GM12878 (cell line): Measurements from ENCODE around the gene CLIP3. TPM values are rescaled to one million over a fixed set of nuclear protein-coding genes. Genes with fewer than 3 reads are reported as not detected.

Source experiments
- BACH1 ChIP-seq: fragments of 450-650 bp; IDR thresholded peaks from 2 replicates; pipeline ENCODE4 v1.6.1; 2017; ENCODE audit warnings: mild to moderate bottlenecking, borderline replicate concordance
- EP300 ChIP-seq, 2 experiments: fragments of 150-350 bp in 1 of 2; IDR thresholded peaks; 2 replicates each; pipeline ENCODE4 v1.6.1; 2011 to 2012; ENCODE audit warnings: low read depth in 2 of 2, low read length in 2 of 2, borderline replicate concordance in 1 of 2, improper control_type of control experiment in 1 of 2, inconsistent platforms in 1 of 2; ENCODE audit not compliant: control insufficient read depth in 1 of 2
- MEF2B ChIP-seq: fragments of 450-650 bp; IDR thresholded peaks from 2 replicates; pipeline ENCODE4 v1.6.1; 2018; ENCODE audit warnings: mild to moderate bottlenecking, moderate library complexity; ENCODE audit not compliant: partially characterized antibody, poor library complexity, severe bottlenecking
- PAX8 ChIP-seq: fragments of 450-650 bp; IDR thresholded peaks from 2 replicates; pipeline ENCODE4 v1.6.1; 2017; ENCODE audit warnings: mild to moderate bottlenecking, moderate library complexity
- RAD51 ChIP-seq: fragments of 450-650 bp; IDR thresholded peaks from 2 replicates; pipeline ENCODE4 v1.6.1; 2016; ENCODE audit warnings: moderate library complexity, mild to moderate bottlenecking, inconsistent platforms
- SUPT20H ChIP-seq: IDR thresholded peaks from 2 replicates; pipeline ENCODE4 v1.6.1; 2011; ENCODE audit warnings: low read depth, mild to moderate bottlenecking, low read length, moderate library complexity, borderline replicate concordance; ENCODE audit not compliant: control insufficient read depth
- TAF1 ChIP-seq: IDR thresholded peaks from 2 replicates; pipeline ENCODE4 v1.6.1; 2011; ENCODE audit warnings: mild to moderate bottlenecking, low read depth, low read length, borderline replicate concordance
- ZNF622 ChIP-seq: fragments of 450-650 bp; IDR thresholded peaks from 2 replicates; pipeline ENCODE4 v1.6.1; 2017; ENCODE audit warnings: mild to moderate bottlenecking, inconsistent platforms
- polyA plus RNA-seq, 11 experiments: library from polyadenylated mRNA; depleted of rRNA in 4 of 11; unstranded in 6 of 11; stranded (reverse) in 5 of 11; fragments of >200 nt; fragmentation: Nextera tagmentation in 4 of 11; fragmentation: Illumina TruSeq in 1 of 11; extraction: Ambion mirVana in 4 of 11; extraction: Trizol in 1 of 11; gene quantifications; 1 replicate in 1 of 11; 2 replicates in 10 of 11; pipeline versions ENCODE4 v1.2.1 to v1.2.3, GENCODE V29; 2011 to 2016; ENCODE audit warnings: inconsistent platforms in 2 of 11, missing spikeins in 2 of 11, low read depth in 1 of 11
- total RNA-seq, 4 experiments: library from RNA; depleted of rRNA in 3 of 4; stranded (reverse); fragments of >200 nt in 3 of 4; fragmentation: Illumina TruSeq in 1 of 4; extraction: Trizol in 1 of 4; gene quantifications; 2 replicates each; pipeline versions ENCODE4 v1.2.1 to v1.2.3, GENCODE V29; 2013 to 2021
- TF ChIP-seq, protein P1 (sequence below): fragments of 450-650 bp; IDR thresholded peaks from 2 replicates; pipeline ENCODE4 v1.6.1; 2017; ENCODE audit warnings: low read depth, mild to moderate bottlenecking, moderate library complexity
- TF ChIP-seq, protein P2 (sequence below): fragments of 450-650 bp; formaldehyde crosslinking; IDR thresholded peaks from 2 replicates; pipeline ENCODE4 v1.4.0; 2020; ENCODE audit warnings: mild to moderate bottlenecking, moderate library complexity
- TF ChIP-seq, protein P3 (sequence below): IDR thresholded peaks from 2 replicates; pipeline ENCODE4 v1.6.1; 2012; ENCODE audit warnings: low read depth, low read length, improper control_type of control experiment
- TF ChIP-seq, protein P4 (sequence below): fragments of 450-650 bp; IDR thresholded peaks from 2 replicates; pipeline ENCODE4 v1.6.1; 2016; ENCODE audit warnings: mild to moderate bottlenecking, moderate library complexity, borderline replicate concordance
- TF ChIP-seq, protein P5 (sequence below): IDR thresholded peaks from 2 replicates; pipeline ENCODE4 v1.6.1; 2012; ENCODE audit warnings: mild to moderate bottlenecking, low read depth, low read length

CLIP3 gene
- total and polyA plus RNA-seq, 10 of the 15 experiments (the other 5 are each of a cell fraction or from before 2014, with no cell fraction given) = 0.09 to 2.7 (median 0.45) TPM; not detected in 1

DNA sequence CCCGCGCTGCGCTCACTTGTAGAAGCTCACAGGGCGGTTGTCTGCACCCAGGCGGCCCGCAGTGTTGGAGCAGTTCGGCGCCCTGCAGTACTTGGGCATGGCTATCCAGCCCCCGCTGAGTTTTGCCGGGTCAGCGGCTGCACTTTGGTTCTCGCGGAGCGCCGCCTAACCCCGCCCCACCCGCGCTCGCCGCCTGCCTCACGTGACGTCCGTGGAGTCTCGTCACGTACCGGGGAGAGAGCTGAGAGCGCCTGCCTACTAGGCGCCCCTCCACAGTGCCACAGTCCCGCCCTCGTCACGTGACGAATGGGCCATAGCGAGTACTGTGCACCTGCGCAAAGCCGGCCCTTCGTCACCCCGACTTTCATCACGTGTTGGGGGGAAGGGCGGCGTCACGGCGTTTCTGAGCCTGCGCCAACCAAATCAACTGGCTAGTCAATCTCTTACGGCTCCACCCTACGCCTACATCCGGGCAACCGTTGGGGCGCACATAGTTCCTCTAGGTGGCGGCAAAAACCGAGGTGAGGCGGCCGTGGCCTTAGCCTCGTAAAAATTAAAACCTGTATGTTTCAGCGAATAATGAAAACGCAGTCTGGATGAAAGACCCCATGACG is 21.6 kb upstream of the CLIP3 start, which contains the start of gene THAP8 (continued):
- TF ChIP-seq TAF1 = no peak
- no peak for TF ChIP-seq ZNF622
- TF ChIP-seq, protein P1, sequence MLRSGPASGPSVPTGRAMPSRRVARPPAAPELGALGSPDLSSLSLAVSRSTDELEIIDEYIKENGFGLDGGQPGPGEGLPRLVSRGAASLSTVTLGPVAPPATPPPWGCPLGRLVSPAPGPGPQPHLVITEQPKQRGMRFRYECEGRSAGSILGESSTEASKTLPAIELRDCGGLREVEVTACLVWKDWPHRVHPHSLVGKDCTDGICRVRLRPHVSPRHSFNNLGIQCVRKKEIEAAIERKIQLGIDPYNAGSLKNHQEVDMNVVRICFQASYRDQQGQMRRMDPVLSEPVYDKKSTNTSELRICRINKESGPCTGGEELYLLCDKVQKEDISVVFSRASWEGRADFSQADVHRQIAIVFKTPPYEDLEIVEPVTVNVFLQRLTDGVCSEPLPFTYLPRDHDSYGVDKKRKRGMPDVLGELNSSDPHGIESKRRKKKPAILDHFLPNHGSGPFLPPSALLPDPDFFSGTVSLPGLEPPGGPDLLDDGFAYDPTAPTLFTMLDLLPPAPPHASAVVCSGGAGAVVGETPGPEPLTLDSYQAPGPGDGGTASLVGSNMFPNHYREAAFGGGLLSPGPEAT = peak; percentile 34; the same call in 1 of the 2 replicates
- TF ChIP-seq, protein P2, sequence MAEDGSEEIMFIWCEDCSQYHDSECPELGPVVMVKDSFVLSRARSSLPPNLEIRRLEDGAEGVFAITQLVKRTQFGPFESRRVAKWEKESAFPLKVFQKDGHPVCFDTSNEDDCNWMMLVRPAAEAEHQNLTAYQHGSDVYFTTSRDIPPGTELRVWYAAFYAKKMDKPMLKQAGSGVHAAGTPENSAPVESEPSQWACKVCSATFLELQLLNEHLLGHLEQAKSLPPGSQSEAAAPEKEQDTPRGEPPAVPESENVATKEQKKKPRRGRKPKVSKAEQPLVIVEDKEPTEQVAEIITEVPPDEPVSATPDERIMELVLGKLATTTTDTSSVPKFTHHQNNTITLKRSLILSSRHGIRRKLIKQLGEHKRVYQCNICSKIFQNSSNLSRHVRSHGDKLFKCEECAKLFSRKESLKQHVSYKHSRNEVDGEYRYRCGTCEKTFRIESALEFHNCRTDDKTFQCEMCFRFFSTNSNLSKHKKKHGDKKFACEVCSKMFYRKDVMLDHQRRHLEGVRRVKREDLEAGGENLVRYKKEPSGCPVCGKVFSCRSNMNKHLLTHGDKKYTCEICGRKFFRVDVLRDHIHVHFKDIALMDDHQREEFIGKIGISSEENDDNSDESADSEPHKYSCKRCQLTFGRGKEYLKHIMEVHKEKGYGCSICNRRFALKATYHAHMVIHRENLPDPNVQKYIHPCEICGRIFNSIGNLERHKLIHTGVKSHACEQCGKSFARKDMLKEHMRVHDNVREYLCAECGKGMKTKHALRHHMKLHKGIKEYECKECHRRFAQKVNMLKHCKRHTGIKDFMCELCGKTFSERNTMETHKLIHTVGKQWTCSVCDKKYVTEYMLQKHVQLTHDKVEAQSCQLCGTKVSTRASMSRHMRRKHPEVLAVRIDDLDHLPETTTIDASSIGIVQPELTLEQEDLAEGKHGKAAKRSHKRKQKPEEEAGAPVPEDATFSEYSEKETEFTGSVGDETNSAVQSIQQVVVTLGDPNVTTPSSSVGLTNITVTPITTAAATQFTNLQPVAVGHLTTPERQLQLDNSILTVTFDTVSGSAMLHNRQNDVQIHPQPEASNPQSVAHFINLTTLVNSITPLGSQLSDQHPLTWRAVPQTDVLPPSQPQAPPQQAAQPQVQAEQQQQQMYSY (CRISPR knock-in tag) = peak; percentile 84; the same call in 1 of the 2 replicates
- TF ChIP-seq, protein P3, sequence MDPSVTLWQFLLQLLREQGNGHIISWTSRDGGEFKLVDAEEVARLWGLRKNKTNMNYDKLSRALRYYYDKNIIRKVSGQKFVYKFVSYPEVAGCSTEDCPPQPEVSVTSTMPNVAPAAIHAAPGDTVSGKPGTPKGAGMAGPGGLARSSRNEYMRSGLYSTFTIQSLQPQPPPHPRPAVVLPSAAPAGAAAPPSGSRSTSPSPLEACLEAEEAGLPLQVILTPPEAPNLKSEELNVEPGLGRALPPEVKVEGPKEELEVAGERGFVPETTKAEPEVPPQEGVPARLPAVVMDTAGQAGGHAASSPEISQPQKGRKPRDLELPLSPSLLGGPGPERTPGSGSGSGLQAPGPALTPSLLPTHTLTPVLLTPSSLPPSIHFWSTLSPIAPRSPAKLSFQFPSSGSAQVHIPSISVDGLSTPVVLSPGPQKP = no peak
- TF ChIP-seq, protein P4, sequence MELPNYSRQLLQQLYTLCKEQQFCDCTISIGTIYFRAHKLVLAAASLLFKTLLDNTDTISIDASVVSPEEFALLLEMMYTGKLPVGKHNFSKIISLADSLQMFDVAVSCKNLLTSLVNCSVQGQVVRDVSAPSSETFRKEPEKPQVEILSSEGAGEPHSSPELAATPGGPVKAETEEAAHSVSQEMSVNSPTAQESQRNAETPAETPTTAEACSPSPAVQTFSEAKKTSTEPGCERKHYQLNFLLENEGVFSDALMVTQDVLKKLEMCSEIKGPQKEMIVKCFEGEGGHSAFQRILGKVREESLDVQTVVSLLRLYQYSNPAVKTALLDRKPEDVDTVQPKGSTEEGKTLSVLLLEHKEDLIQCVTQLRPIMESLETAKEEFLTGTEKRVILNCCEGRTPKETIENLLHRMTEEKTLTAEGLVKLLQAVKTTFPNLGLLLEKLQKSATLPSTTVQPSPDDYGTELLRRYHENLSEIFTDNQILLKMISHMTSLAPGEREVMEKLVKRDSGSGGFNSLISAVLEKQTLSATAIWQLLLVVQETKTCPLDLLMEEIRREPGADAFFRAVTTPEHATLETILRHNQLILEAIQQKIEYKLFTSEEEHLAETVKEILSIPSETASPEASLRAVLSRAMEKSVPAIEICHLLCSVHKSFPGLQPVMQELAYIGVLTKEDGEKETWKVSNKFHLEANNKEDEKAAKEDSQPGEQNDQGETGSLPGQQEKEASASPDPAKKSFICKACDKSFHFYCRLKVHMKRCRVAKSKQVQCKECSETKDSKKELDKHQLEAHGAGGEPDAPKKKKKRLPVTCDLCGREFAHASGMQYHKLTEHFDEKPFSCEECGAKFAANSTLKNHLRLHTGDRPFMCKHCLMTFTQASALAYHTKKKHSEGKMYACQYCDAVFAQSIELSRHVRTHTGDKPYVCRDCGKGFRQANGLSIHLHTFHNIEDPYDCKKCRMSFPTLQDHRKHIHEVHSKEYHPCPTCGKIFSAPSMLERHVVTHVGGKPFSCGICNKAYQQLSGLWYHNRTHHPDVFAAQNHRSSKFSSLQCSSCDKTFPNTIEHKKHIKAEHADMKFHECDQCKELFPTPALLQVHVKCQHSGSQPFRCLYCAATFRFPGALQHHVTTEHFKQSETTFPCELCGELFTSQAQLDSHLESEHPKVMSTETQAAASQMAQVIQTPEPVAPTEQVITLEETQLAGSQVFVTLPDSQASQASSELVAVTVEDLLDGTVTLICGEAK = no peak; the same call in 1 of the 2 replicates
- no peak for TF ChIP-seq PAX8
- no peak for TF ChIP-seq SUPT20H
- peak; percentile 100 for TF ChIP-seq RAD51
- TF ChIP-seq, protein P5, sequence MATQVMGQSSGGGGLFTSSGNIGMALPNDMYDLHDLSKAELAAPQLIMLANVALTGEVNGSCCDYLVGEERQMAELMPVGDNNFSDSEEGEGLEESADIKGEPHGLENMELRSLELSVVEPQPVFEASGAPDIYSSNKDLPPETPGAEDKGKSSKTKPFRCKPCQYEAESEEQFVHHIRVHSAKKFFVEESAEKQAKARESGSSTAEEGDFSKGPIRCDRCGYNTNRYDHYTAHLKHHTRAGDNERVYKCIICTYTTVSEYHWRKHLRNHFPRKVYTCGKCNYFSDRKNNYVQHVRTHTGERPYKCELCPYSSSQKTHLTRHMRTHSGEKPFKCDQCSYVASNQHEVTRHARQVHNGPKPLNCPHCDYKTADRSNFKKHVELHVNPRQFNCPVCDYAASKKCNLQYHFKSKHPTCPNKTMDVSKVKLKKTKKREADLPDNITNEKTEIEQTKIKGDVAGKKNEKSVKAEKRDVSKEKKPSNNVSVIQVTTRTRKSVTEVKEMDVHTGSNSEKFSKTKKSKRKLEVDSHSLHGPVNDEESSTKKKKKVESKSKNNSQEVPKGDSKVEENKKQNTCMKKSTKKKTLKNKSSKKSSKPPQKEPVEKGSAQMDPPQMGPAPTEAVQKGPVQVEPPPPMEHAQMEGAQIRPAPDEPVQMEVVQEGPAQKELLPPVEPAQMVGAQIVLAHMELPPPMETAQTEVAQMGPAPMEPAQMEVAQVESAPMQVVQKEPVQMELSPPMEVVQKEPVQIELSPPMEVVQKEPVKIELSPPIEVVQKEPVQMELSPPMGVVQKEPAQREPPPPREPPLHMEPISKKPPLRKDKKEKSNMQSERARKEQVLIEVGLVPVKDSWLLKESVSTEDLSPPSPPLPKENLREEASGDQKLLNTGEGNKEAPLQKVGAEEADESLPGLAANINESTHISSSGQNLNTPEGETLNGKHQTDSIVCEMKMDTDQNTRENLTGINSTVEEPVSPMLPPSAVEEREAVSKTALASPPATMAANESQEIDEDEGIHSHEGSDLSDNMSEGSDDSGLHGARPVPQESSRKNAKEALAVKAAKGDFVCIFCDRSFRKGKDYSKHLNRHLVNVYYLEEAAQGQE = 0 out of 2 replicates have a peak, but pooled peaks have one; percentile 7
- TF ChIP-seq EP300 (IDR thresholded peaks at IDR 0.05; ENCODE audit: borderline replicate concordance in 1 of 2, control insufficient read depth in 1 of 2, low read depth in 2 of 2, low read length in 2 of 2) = no peak
- peak; percentile 92 for TF ChIP-seq BACH1
- peak; percentile 69 for TF ChIP-seq MEF2B
